HG02759 (cell line): Measurements from ENCODE around the gene SLC43A2.
"Not testable (repeated sequence)": the region's sequence is repeated elsewhere in the genome, so short reads cannot be mapped to it uniquely, and the experiment has no call there.

ENCODE experiments used
- ATAC-seq: cut with Tn5 transposase; IDR thresholded peaks from one replicate; pipeline ENCODE4 v1.9.1; 2021; ENCODE audit warnings: mild to moderate bottlenecking, moderate library complexity; ENCODE audit not compliant: unreplicated experiment

Gene SLC43A2

GRCh38 chr17:1591474-1592090 is 37.1 kb downstream of the SLC43A2 start:
- ATAC-seq, result no peak

GRCh38 chr17:1590747-1591473 is 37.7 kb downstream of the SLC43A2 start:
- no peak for ATAC-seq

GRCh38 chr17:1590029-1590746 is 38.4 kb downstream of the SLC43A2 start:
- ATAC-seq, result no peak

GRCh38 chr17:1588821-1589585 is 39.6 kb downstream of the SLC43A2 start:
- ATAC-seq, result no peak

GRCh38 chr17:1584167-1584566 is 44.5 kb downstream of the SLC43A2 start:
- ATAC-seq, result no peak

- no peak for ATAC-seq
These were observed 45.1 kb downstream of the SLC43A2 start for GRCh38 chr17:1583556-1583955.

- no peak for ATAC-seq
These were observed 46.3 kb downstream of the SLC43A2 start for GRCh38 chr17:1582374-1582773.

GRCh38 chr17:1580979-1581676 is 47.5 kb downstream of the SLC43A2 start:
- ATAC-seq, result no peak

- ATAC-seq, result no peak
These were observed 50.6 kb downstream of the SLC43A2 start for GRCh38 chr17:1578029-1578428.

GRCh38 chr17:1577583-1578013 is 51.0 kb downstream of the SLC43A2 start:
- ATAC-seq, result no peak

GRCh38 chr17:1577182-1577581 is 51.5 kb downstream of the SLC43A2 start:
- no peak for ATAC-seq

- no peak for ATAC-seq
These were observed 52.1 kb downstream of the SLC43A2 start for GRCh38 chr17:1576500-1576899.

- no peak for ATAC-seq
These were observed 53.8 kb downstream of the SLC43A2 start for GRCh38 chr17:1574697-1575471.

- ATAC-seq, result no peak
These were observed 54.5 kb downstream of the SLC43A2 start for GRCh38 chr17:1573932-1574696.

GRCh38 chr17:1572646-1573045 is 56.0 kb downstream of the SLC43A2 start:
- not testable (repeated sequence) for ATAC-seq

GRCh38 chr17:1571341-1571704 is 57.3 kb downstream of the SLC43A2 start:
- ATAC-seq, result no peak

GRCh38 chr17:1568950-1569810 is 59.5 kb downstream of the SLC43A2 start:
- no peak for ATAC-seq

- ATAC-seq, result no peak
These were observed 62.0 kb downstream of the SLC43A2 start for GRCh38 chr17:1566505-1567199.
